Measurements from ENCODE around the gene ZGRF1.
A peak's percentile ranks its signal among the peaks of the same experiment; 100 is the strongest.
"Not testable (repeated sequence)": the region's sequence is repeated elsewhere in the genome, so short reads cannot be mapped to it uniquely, and the experiment has no call there.

ZGRF1 gene

GRCh38 chr4:112636688-112637551, at the start of gene ZGRF1, which contains the start of gene LARP7:
Gene ZGRF1, minus strand, starts transcription at chr4:112636909. Its CDS starts 3,733 bp downstream, at chr4:112633176.
Gene LARP7, plus strand, starts transcription at chr4:112637143. Its CDS starts 7,527 bp downstream, at chr4:112644670.
- DNase-seq (ENCODE audit: low spot score): peak; percentile 99

GRCh38 chr4:112680996-112681395, 44.3 kb upstream of the ZGRF1 start:
- no peak for DNase-seq (ENCODE audit: low spot score)

- DNase-seq (ENCODE audit: low spot score): no peak
Measured at GRCh38 chr4:112677519-112678091, 40.9 kb upstream of the ZGRF1 start.

GRCh38 chr4:112674376-112674775, 37.7 kb upstream of the ZGRF1 start:
- no peak for DNase-seq (ENCODE audit: low spot score)

- no peak for DNase-seq (ENCODE audit: low spot score)
Measured at GRCh38 chr4:112673686-112674085, 37.0 kb upstream of the ZGRF1 start.

- no peak for DNase-seq (ENCODE audit: low spot score)
Measured at GRCh38 chr4:112673076-112673475, 36.4 kb upstream of the ZGRF1 start.

GRCh38 chr4:112668131-112668530, 31.4 kb upstream of the ZGRF1 start:
- no peak for DNase-seq (ENCODE audit: low spot score)

GRCh38 chr4:112664611-112665010, 27.9 kb upstream of the ZGRF1 start:
- DNase-seq (ENCODE audit: low spot score): peak; percentile 20

- not testable (repeated sequence) for DNase-seq (ENCODE audit: low spot score)
Measured at GRCh38 chr4:112656115-112656514, 19.4 kb upstream of the ZGRF1 start.

- no peak for DNase-seq (ENCODE audit: low spot score)
Measured at GRCh38 chr4:112655270-112655669, 18.6 kb upstream of the ZGRF1 start.

- no peak for DNase-seq (ENCODE audit: low spot score)
Measured at GRCh38 chr4:112652216-112652615, 15.5 kb upstream of the ZGRF1 start.

- no peak for DNase-seq (ENCODE audit: low spot score)
Measured at GRCh38 chr4:112651641-112652040, 14.9 kb upstream of the ZGRF1 start.

GRCh38 chr4:112650332-112650731, 13.6 kb upstream of the ZGRF1 start:
- DNase-seq (ENCODE audit: low spot score): no peak

- no peak for DNase-seq (ENCODE audit: low spot score)
Measured at GRCh38 chr4:112649055-112649408, 12.3 kb upstream of the ZGRF1 start.

GRCh38 chr4:112648263-112649054, 11.8 kb upstream of the ZGRF1 start:
- DNase-seq (ENCODE audit: low spot score): no peak

- DNase-seq (ENCODE audit: low spot score): no peak
Measured at GRCh38 chr4:112647785-112648184, 11.1 kb upstream of the ZGRF1 start.

- DNase-seq (ENCODE audit: low spot score): no peak
Measured at GRCh38 chr4:112646632-112647537, 10.2 kb upstream of the ZGRF1 start.

- DNase-seq (ENCODE audit: low spot score): no peak
Measured at GRCh38 chr4:112645541-112646329, 9.0 kb upstream of the ZGRF1 start.

GRCh38 chr4:112644595-112645535, 8.2 kb upstream of the ZGRF1 start:
- DNase-seq (ENCODE audit: low spot score): not testable (repeated sequence)

GRCh38 chr4:112642526-112642925, 5.8 kb upstream of the ZGRF1 start:
- DNase-seq (ENCODE audit: low spot score): no peak
